ENCODE measurements around the gene DDX42.

DNA sequence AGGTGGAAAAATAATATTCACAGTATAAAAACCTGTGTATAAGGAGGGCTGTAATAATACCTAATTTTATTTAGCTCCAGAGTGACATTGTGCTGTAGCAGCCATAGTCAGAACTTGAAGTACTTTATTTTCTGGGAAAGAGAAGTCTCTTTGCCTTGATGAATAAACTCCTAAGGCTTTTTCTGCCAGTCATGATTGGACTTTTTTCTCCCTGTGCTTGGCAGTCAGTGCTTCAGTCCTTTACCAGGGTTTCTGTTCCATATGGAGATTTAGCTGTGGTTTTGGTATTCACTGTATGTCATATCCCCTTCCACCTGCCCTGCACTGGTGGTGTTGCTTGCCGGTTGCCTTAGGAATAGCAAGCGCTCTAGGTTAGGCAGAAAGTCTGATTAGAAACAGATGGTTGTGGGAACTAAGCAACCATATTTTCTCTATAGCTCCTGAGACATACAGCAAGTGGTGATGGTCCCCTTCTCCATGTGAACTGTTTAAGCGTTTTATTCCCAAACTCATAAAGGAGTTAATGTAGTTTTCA, 24.7 kb downstream of the DDX42 start:
- TF ChIP-seq, protein P1, sequence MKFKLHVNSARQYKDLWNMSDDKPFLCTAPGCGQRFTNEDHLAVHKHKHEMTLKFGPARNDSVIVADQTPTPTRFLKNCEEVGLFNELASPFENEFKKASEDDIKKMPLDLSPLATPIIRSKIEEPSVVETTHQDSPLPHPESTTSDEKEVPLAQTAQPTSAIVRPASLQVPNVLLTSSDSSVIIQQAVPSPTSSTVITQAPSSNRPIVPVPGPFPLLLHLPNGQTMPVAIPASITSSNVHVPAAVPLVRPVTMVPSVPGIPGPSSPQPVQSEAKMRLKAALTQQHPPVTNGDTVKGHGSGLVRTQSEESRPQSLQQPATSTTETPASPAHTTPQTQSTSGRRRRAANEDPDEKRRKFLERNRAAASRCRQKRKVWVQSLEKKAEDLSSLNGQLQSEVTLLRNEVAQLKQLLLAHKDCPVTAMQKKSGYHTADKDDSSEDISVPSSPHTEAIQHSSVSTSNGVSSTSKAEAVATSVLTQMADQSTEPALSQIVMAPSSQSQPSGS (CRISPR knock-in tag; IDR thresholded peaks at IDR 0.05; ENCODE audit: borderline replicate concordance, low read depth) = no peak
- no peak for TF ChIP-seq ESRRA (CRISPR knock-in tag; IDR thresholded peaks at IDR 0.05; ENCODE audit: borderline replicate concordance)

Data from WTC11 (cell line).